ENCODE measurements around the gene CSTA. TPM values are rescaled to one million over a fixed set of nuclear protein-coding genes. Genes with fewer than 3 reads are reported as not detected.

Gene CSTA
- total and polyA plus RNA-seq, 4 experiments from 2014 or later, result 0.61 TPM; not detected in 2

DNA sequence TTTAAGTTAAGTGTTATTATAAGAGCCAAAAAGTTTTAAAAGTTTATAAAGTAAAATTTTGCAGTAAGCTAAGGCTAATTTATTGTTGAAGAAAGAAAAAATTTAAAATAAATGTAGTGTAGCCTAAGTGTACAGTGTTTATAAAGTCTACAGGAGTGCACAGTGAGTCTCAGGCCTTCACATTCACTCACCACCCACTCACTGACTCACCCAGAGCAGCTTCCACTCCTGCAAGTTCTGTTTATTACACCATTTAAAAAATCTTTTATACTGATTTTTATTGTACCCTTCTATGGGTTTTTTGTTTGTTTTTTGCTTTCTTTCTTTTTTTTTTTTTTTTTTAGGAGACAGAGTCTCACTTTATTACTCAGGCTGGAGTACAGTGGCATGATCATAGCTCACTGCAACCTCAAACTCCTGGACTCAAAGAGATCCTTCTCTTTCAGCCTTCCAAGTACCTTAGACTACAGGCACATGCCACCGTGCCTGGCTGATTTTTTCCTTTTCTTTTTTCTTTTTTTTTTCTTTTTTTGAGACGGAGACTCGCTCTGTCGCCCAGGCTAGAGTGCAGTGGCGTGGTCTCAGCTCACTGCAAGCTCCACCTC lies 25.9 kb downstream of the CSTA start:
- Mint-ChIP-seq H3K27me3 (peaks cover 3% of the 10 kb centered on the region in 2 donors), H3K4me3 (no peak overlapping the region), H3K4me1 (peaks cover 0 to 1% (median 0%) of the 10 kb centered on the region in 4 donors), H3K36me3 (no peaks in the 10 kb centered on the region), H3K27ac (no peak overlapping the region), H3K9me3 (peaks cover 0 to 3% (median 0%) of the 10 kb centered on the region in 8 donors)
- no peaks in the 10 kb centered on the region for H3K36me3 ChIP-seq (ENCODE audit: insufficient read depth, low read length)
- DNase-seq, result no peak
- ChIA-PET POLR2A (ENCODE audit: partially characterized antibody) (interaction anchor here (0.6 kb wide), 1 partner anchor 337 kb away, joined by 3 read pairs; no protein-coding TSS in a partner anchor), CTCF (ENCODE audit: partially characterized antibody) (no interaction called here)
- no peak overlapping the region for H3K27ac ChIP-seq (ENCODE audit: low read depth, low read length)
- intact Hi-C loops (cut with micrococcal nuclease), result no loop called here
- H3K4me1 ChIP-seq (ENCODE audit: insufficient read depth, low read length), result no peaks in the 10 kb centered on the region
- no peaks in the 10 kb centered on the region for H3K9me3 ChIP-seq (ENCODE audit: control insufficient read depth in 1 of 2, low read length in 2 of 2)
- H3K27me3 ChIP-seq (ENCODE audit: insufficient read depth, low read length), result no peaks in the 10 kb centered on the region
- H3K4me3 ChIP-seq (ENCODE audit: low read length in 2 of 2), result no peak overlapping the region

GRCh38 chr3:122351612-122352011 lies 26.6 kb downstream of the CSTA start:
- intact Hi-C loops (cut with micrococcal nuclease), result no loop called here

DNA sequence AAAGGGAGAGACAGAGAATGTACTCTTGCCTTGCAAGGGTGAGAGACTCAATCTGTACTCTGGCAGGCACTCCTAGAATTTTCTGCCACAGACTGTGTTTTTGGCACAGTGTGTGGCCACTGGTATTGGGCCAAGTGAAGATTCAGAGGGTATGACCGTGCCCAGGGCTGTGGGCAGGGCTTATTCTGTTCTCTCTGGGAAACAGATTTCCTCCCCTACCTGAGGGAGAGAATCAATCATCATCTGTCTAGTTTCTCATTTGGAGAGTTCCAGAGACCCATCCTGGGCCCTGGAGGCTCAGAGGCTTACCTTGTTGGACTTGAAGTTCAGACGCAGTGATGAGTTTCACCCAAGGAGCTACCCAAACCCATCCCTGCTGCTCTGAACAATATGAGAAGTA lies 28.2 kb downstream of the CSTA start:
- no peak overlapping the region for H3K27ac Mint-ChIP-seq
- H3K9me3 Mint-ChIP-seq, result no peaks in the 10 kb centered on the region
- Histone ChIP-seq H3K4me1 (ENCODE audit: insufficient read depth, low read length) (no peaks in the 10 kb centered on the region), H3K27ac (ENCODE audit: low read depth, low read length) (no peak overlapping the region), H3K9me3 (ENCODE audit: control insufficient read depth in 1 of 2, low read length in 2 of 2) (no peaks in the 10 kb centered on the region), H3K4me3 (ENCODE audit: low read length in 2 of 2) (no peak overlapping the region), H3K36me3 (ENCODE audit: insufficient read depth, low read length) (no peaks in the 10 kb centered on the region), H3K27me3 (ENCODE audit: insufficient read depth, low read length) (no peaks in the 10 kb centered on the region)
- intact Hi-C loops (cut with micrococcal nuclease), result no loop called here
- H3K4me3 Mint-ChIP-seq, result no peak overlapping the region
- ChIA-PET CTCF (ENCODE audit: partially characterized antibody) (no interaction called here), POLR2A (ENCODE audit: partially characterized antibody) (no interaction called here)
- no peaks in the 10 kb centered on the region for H3K27me3 Mint-ChIP-seq
- peaks cover under 1 to 4% of the 10 kb centered on the region in 2 donors for H3K36me3 Mint-ChIP-seq
- no peak for DNase-seq
- peaks cover 0 to 1% (median 0%) of the 10 kb centered on the region in 4 donors for H3K4me1 Mint-ChIP-seq

More at GRCh38 chr3:122351612-122352011, 26.6 kb downstream of the CSTA start:
- Histone ChIP-seq H3K4me3 (ENCODE audit: low read length in 2 of 2) (no peak overlapping the region), H3K27ac (ENCODE audit: low read depth, low read length) (no peak overlapping the region), H3K9me3 (ENCODE audit: control insufficient read depth in 1 of 2, low read length in 2 of 2) (no peaks in the 10 kb centered on the region), H3K27me3 (ENCODE audit: insufficient read depth, low read length) (no peaks in the 10 kb centered on the region), H3K36me3 (ENCODE audit: insufficient read depth, low read length) (no peaks in the 10 kb centered on the region), H3K4me1 (ENCODE audit: insufficient read depth, low read length) (no peaks in the 10 kb centered on the region)
- ChIA-PET CTCF (ENCODE audit: partially characterized antibody) (no interaction called here), POLR2A (ENCODE audit: partially characterized antibody) (no interaction called here)
- Mint-ChIP-seq H3K4me1 (peaks cover 0 to 1% (median 0%) of the 10 kb centered on the region in 4 donors), H3K27ac (no peak overlapping the region), H3K36me3 (no peaks in the 10 kb centered on the region), H3K27me3 (peaks cover 3% of the 10 kb centered on the region in 2 donors), H3K4me3 (no peak overlapping the region), H3K9me3 (peaks cover 0 to 3% (median 0%) of the 10 kb centered on the region in 8 donors)
- no peak for DNase-seq

DNA sequence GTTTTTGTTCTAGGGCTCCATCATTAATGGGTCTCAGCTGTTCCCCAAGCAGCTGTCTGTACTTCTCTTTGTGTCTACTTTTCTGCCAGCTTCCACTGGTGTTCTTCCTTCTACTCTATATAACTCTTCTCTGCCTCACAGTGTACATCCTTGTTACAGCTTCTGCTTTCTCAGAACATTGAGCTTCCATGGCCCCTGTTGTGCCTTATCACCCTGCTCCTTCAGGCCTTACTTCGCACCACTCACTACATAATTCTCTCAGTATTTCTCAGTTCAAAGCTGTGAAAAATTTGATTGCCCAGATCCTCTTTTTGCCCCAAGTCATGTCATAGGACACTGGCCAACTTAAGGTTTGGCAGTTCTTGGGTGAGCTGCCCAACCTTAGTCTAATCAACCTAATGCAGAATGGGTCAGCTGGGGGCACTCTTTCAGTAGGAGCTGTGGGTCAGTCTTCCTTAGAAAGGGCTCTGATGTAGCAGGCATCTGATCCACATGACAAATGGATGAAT lies 28.9 kb downstream of the CSTA start:
- Mint-ChIP-seq H3K9me3 (no peaks in the 10 kb centered on the region), H3K36me3 (peaks cover 6 to 11% of the 10 kb centered on the region in 2 donors), H3K27me3 (no peaks in the 10 kb centered on the region), H3K4me3 (no peak overlapping the region), H3K4me1 (peaks cover 0 to 1% (median 0%) of the 10 kb centered on the region in 4 donors), H3K27ac (peak overlapping the region in 1 of 7 donors; percentile 39)
- DNase-seq, result no peak
- H3K36me3 ChIP-seq (ENCODE audit: insufficient read depth, low read length), result peaks cover 6% of the 10 kb centered on the region
- no peak overlapping the region for H3K4me3 ChIP-seq (ENCODE audit: low read length in 2 of 2)
- ChIA-PET POLR2A (ENCODE audit: partially characterized antibody) (no interaction called here), CTCF (ENCODE audit: partially characterized antibody) (no interaction called here)
- H3K27ac ChIP-seq (ENCODE audit: low read depth, low read length), result no peak overlapping the region
- no peaks in the 10 kb centered on the region for H3K27me3 ChIP-seq (ENCODE audit: insufficient read depth, low read length)
- intact Hi-C loops (cut with micrococcal nuclease), result no loop called here
- H3K4me1 ChIP-seq (ENCODE audit: insufficient read depth, low read length), result no peaks in the 10 kb centered on the region
- no peaks in the 10 kb centered on the region for H3K9me3 ChIP-seq (ENCODE audit: control insufficient read depth in 1 of 2, low read length in 2 of 2)

DNA sequence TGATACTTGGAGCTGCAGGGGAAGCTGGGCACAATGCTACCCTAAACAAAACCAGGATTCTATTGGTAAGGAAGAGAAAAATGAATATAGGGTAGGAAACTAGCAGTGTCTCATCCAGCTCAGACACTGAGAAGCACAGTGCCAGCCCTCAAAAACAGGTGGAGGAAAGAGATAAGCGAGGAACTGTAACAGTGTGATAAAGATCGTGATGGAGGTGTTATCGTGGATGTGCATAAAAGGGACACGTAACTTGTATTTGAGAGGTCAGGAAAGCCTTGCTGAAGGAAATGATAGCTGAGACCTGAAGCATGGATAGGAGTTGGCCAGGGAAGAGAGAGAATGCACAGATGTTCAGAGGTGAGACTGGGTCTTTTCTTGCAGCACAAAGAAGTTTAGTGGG lies 30.6 kb downstream of the CSTA start:
- ChIA-PET POLR2A (ENCODE audit: partially characterized antibody) (no interaction called here), CTCF (ENCODE audit: partially characterized antibody) (no interaction called here)
- no peak for DNase-seq
- Mint-ChIP-seq H3K27me3 (no peaks in the 10 kb centered on the region), H3K4me1 (peaks cover 0 to 1% (median 0%) of the 10 kb centered on the region in 4 donors), H3K4me3 (no peak overlapping the region), H3K27ac (peak overlapping the region in 1 of 7 donors; percentile 70), H3K36me3 (peaks cover 6 to 15% of the 10 kb centered on the region in 2 donors), H3K9me3 (no peaks in the 10 kb centered on the region)
- intact Hi-C loops (cut with micrococcal nuclease), result loop anchor here (1.0 kb wide), 1 partner anchor 809 kb away; no protein-coding TSS in a partner anchor
- no peak overlapping the region for H3K27ac ChIP-seq (ENCODE audit: low read depth, low read length)
- H3K4me1 ChIP-seq (ENCODE audit: insufficient read depth, low read length), result no peaks in the 10 kb centered on the region
- no peaks in the 10 kb centered on the region for H3K9me3 ChIP-seq (ENCODE audit: control insufficient read depth in 1 of 2, low read length in 2 of 2)
- H3K27me3 ChIP-seq (ENCODE audit: insufficient read depth, low read length), result no peaks in the 10 kb centered on the region
- peaks cover 8% of the 10 kb centered on the region for H3K36me3 ChIP-seq (ENCODE audit: insufficient read depth, low read length)
- no peak overlapping the region for H3K4me3 ChIP-seq (ENCODE audit: low read length in 2 of 2)

DNA sequence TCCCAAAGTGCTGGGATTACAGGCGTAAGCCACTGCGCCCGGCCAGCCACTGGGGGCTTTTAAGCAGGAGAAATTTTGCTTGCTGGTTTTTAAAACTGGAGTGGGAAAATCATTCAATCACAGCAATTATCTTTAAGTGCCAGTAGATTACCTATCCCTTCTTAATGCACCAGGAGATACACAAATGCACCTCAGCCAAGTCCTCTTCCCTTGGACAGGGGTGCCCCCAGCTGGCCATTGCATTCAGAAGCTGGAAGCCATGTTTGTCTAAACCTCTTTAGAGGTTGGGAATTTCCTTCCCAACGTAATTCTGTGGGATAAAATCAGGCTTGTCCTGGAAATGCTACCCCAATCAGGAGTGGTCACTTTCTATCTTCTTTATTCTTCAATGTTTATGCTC lies 31.4 kb downstream of the CSTA start:
- H3K36me3 ChIP-seq (ENCODE audit: insufficient read depth, low read length), result peaks cover 8% of the 10 kb centered on the region
- POLR2A ChIA-PET (ENCODE audit: partially characterized antibody), result no interaction called here
- Mint-ChIP-seq H3K4me3 (no peak overlapping the region), H3K27ac (no peak overlapping the region), H3K9me3 (no peaks in the 10 kb centered on the region), H3K27me3 (no peaks in the 10 kb centered on the region), H3K4me1 (peaks cover 0 to 1% (median 0%) of the 10 kb centered on the region in 4 donors), H3K36me3 (peaks cover 6 to 17% of the 10 kb centered on the region in 2 donors)
- CTCF ChIA-PET (ENCODE audit: partially characterized antibody), result interaction anchor here (1.0 kb wide), 1 partner anchor 809 kb away, joined by 3 read pairs; no protein-coding TSS in a partner anchor
- intact Hi-C loops (cut with micrococcal nuclease), result loop anchor here (1.0 kb wide), 1 partner anchor 810 kb away; no protein-coding TSS in a partner anchor
- no peaks in the 10 kb centered on the region for H3K4me1 ChIP-seq (ENCODE audit: insufficient read depth, low read length)
- no peaks in the 10 kb centered on the region for H3K9me3 ChIP-seq (ENCODE audit: control insufficient read depth in 1 of 2, low read length in 2 of 2)
- no peaks in the 10 kb centered on the region for H3K27me3 ChIP-seq (ENCODE audit: insufficient read depth, low read length)
- no peak overlapping the region for H3K4me3 ChIP-seq (ENCODE audit: low read length in 2 of 2)
- peak in 4 of 5 donors; percentile 12 to 24 (median 20) for DNase-seq
- H3K27ac ChIP-seq (ENCODE audit: low read depth, low read length), result no peak overlapping the region

GRCh38 chr3:122357828-122358702 lies 33.0 kb downstream of the CSTA start:
- Mint-ChIP-seq H3K4me1 (peaks cover 0 to 1% (median 0%) of the 10 kb centered on the region in 4 donors), H3K9me3 (no peaks in the 10 kb centered on the region), H3K36me3 (peaks cover 7 to 27% of the 10 kb centered on the region in 2 donors), H3K27me3 (no peaks in the 10 kb centered on the region), H3K4me3 (no peak overlapping the region), H3K27ac (peak overlapping the region in 4 of 7 donors; percentile 29 to 80 (median 68))
- intact Hi-C loops (cut with micrococcal nuclease), result no loop called here
- Histone ChIP-seq H3K27ac (ENCODE audit: low read depth, low read length) (no peak overlapping the region), H3K4me3 (ENCODE audit: low read length in 2 of 2) (no peak overlapping the region), H3K27me3 (ENCODE audit: insufficient read depth, low read length) (no peaks in the 10 kb centered on the region), H3K36me3 (ENCODE audit: insufficient read depth, low read length) (peaks cover 8% of the 10 kb centered on the region), H3K9me3 (ENCODE audit: control insufficient read depth in 1 of 2, low read length in 2 of 2) (no peaks in the 10 kb centered on the region), H3K4me1 (ENCODE audit: insufficient read depth, low read length) (no peaks in the 10 kb centered on the region)
- ChIA-PET POLR2A (ENCODE audit: partially characterized antibody) (no interaction called here), CTCF (ENCODE audit: partially characterized antibody) (interaction anchor here (1.3 kb wide), 1 partner anchor 257 kb away, joined by 3 read pairs; no protein-coding TSS in a partner anchor)
- DNase-seq, result no peak

All from CD4-positive, alpha-beta memory T cell (primary cell).